Measurements from ENCODE around the gene SULF2. TPM values are rescaled to one million over a fixed set of nuclear protein-coding genes. Genes with fewer than 3 reads are reported as not detected.

The SULF2 gene
- total RNA-seq, 1 donor from 2014 or later = 59.5 TPM

DNA sequence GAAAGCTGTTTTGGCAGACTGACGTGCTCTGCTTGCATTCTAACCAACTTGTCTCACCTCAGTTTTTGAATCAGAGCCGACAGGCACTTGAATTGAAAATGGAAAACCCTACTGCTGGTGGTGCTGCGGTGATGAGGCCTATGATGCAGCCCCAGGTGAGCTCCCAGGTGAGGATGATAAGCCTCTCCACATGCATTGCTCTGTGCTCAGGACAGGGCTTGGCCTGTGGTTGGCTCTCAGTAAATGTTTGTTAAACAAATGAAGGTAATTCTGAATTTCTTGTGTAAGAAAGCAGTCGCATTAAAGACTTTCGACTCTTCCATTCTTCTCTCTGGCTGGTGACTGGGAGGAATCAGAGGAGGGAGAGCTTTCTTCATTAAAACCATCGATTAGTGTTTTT lies 136.3 kb downstream of the SULF2 start:
- no peak for DNase-seq (ENCODE audit: low spot score)

DNA sequence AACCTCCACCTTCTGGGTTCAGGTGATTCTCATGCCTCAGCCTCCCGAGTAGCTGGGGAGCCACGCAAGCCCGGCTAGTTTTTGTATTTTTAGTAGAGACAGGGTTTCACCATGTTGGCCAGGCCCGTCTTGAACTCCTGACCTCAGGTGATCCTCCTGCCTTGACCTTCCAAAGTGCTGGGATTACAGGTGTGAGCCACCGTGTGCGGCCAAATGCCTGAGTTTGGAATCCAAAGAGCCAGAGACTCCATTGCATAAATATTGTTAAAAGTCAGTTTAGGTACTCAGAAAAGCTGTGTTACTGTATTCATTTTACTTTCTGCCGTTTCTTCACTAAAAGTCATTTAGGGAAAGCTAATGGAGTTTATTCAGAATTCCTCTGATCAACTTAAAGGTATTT lies 137.3 kb downstream of the SULF2 start:
- DNase-seq (ENCODE audit: low spot score) = no peak

DNA sequence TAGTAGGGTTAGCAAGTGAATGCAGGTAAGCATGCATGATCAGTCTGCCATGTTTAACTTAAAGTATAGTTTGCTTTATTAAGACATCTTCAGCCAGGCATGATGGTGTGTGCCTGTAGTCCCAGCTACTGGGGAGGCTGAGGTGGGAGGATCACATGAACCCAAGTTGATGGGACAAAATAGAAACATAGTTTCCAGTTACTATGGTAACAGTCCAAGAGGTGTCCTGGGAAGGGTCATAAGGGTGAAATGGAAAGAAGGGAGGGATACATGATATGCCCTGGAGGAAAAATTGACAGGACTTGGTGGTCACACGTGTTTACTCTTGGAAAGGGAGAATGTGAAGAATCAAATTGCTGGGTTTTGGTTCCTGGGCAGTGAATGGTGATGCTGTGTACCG lies 139.6 kb downstream of the SULF2 start:
- no peak for DNase-seq (ENCODE audit: low spot score)

DNA sequence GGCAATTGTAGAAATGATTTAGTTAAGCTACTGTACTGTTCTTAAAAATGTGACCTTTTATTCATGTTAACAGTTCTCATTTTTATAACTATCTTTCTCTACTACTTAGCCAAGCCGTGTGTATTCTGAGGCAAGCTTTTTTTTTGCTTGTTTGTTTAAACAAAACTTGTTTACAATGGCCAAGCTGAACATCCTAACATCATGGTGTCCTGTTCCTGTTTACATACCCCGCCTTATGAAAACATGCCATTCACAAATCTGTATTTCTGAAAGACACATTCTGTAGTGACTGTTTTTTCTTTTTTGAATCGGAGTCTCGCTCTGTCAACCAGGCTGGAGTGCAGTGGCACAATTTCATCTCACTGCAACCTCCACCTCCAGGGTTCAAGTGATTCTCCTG lies 142.7 kb downstream of the SULF2 start:
- no peak for DNase-seq (ENCODE audit: low spot score)

DNA sequence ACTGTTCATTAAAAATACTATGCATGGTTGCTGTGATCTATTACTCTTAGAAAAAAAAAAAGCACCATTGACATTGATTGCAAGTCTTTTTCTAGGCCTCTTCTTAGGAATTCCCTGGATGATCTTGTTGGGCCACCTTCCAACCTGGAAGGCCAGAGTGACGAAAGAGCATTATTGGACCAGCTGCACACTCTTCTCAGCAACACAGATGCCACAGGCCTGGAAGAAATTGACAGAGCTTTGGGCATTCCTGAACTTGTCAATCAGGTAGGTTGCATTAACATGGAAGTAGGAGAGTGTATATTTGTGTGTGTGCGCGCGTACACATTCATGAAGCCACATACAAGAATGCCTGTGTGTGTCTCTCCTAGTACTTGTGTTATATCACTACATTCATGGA lies 143.2 kb downstream of the SULF2 start:
- DNase-seq (ENCODE audit: low spot score) = no peak

DNA sequence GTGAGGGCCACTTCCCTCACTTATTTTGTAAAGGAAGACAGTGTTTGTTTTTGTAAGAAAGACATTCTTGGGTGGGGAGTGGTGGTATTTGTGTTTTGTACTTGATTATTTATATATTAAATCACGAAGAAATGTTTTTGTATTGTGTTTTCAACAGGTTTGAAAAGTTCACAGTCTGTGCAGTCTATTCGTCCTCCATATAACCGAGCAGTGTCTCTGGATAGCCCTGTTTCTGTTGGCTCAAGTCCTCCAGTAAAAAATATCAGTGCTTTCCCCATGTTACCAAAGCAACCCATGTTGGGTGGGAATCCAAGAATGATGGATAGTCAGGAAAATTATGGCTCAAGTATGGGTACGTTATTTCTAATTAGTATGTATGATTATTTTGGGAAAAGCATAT lies 146.4 kb downstream of the SULF2 start:
- no peak for DNase-seq (ENCODE audit: low spot score)

DNA sequence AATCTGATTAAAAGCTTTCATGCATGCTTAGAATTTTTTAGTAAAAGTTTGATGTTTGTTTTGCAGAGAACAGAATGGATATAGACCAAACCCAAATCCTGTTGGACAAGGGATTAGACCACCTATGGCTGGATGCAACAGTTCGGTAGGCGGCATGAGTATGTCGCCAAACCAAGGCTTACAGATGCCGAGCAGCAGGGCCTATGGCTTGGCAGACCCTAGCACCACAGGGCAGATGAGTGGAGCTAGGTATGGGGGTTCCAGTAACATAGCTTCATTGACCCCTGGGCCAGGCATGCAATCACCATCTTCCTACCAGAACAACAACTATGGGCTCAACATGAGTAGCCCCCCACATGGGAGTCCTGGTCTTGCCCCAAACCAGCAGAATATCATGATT lies 150.0 kb downstream of the SULF2 start:
- no peak for DNase-seq (ENCODE audit: low spot score)

DNA sequence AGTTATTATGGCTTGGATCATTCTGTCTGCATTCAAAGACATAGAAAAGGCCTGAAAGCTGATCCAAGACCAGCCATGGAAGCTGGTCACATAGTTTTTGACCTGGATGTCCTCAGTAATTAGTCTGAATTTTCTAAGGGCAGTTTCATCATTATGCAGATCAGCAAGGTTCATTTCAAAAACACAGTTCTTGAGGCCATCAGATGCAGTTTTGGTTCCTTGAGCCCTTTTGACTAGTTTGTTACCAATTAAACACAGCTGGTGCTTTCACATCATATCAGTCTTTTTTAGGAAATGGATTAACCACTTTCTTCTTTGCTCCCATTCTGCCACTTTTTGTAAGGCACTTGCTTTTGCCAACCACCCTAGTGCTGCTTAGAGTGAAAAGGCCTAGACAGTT lies 154.2 kb downstream of the SULF2 start:
- DNase-seq (ENCODE audit: low spot score) = no peak

DNA sequence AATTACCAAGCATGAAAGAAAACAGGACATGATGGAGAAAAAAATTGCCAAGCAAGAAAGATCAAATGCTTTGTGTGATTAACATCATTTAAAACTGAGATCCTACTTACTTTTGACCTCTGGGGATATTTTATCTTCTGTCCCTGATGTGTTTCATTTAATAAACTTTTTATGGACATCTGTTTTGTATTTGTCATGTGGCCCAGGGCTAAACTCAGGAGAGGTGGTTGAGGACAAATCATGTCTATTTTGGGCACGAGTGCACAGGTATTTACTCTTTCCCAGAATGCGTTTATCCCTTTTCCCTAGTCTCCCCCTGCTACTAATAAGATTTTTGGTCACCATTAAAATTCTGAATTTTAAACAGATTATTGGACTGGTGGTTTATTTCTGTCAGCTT lies 155.4 kb downstream of the SULF2 start:
- no peak for DNase-seq (ENCODE audit: low spot score)

DNA sequence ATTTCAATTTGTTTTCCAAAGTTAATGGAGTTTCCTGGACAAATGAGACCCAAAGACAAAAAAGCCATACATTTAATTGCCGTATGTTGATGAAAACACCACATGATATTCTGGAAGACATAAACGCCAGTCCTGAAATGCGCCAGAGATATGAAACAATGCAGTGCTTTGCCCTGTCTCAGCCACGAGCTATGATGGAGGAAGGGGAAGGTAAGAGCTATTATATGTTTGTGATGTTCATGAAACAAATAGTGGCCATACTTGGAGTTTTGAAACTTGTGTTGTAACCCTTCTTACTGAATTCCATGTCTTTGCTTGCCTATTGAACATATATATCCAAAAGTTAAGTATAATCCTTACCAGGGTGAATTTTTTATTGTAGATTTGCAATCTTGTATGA lies 157.7 kb downstream of the SULF2 start:
- DNase-seq (ENCODE audit: low spot score) = no peak

DNA sequence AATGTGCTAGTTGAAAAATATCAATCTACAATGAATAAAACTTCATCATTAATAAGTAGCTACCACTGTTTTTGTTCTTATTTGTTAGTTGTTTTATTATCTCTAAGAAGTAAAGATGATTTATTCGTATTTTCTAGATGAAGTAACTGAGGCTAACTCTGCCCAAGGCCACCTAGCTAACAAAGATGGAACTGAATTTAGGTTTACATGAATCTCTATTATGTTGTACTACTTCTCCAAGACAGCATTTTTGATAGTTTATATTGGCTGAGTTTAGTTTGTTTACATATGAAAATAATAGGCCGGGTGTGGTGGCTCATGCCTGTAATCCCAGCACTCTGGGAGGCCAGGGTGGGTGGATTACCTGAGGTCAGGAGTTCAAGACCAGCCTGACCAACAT lies 162.1 kb downstream of the SULF2 start:
- no peak for DNase-seq (ENCODE audit: low spot score)

DNA sequence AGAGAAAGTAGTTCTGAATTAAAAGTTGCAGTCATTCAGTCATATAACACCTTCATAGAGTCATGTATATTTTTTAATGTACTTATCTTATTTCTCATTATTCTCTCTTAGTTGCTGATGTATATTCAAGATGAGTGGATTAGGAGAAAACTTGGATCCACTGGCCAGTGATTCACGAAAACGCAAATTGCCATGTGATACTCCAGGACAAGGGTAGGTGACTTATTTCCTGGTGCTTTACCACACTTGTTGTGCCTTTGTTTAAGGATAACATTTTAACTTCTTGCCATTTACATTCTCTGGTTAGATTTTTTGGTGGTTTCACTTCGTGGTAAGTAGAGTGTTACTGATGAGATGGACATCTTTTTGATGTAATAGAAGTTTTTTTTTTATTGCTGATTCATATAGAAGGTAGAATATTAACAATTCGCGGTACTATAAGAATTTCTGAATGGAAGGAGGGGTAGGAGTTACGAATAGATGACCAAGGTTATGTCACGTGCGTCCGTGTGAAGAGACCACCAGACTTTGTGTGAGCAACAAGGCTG lies 163.1 kb downstream of the SULF2 start:
- no peak for DNase-seq (ENCODE audit: low spot score)

DNA sequence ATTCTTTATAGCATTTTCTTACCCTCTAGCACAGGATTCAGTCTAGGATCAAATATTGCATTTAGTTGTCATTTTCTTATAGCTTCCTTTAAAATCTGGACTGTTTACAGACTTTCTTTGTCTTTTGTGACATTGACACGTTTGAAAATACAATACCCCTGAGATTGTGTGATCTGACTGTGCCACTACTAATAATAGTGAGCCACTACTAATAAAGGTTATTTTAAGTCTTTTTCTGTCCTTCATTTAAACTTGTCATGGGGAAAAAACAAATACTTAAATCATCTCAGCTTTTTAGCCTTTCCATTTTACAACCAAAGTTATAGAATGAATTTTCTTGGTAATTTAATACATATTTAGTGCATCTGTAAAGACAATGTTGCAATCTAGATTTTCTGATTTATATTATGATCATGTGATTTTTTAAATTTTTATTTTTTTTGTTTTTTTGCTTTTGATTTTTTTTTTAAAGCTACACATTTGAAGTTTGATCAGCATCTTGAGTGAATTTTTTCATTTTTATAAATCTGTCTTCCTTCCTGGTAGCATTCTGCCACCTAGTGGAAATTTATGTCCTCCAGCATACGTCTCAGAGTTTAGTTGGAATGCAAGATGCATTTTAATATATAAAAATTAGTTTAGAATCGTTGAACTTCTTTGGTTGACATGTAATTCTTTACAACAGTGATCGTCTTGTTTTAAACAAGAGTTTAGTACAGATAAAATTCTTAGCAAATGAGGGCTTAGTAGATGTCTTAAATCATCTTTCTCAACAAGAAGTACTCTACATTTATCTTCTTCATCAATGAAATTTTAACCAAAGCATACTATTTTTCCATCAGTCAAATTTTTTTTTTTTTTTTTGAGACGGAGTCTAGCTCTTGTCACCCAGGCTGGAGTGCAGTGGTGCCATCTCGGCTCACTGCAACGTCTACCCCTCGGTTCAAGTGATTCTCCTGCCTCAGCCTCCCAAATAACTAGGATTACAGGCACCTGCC lies 164.2 kb downstream of the SULF2 start:
- DNase-seq (ENCODE audit: low spot score) = no peak

DNA sequence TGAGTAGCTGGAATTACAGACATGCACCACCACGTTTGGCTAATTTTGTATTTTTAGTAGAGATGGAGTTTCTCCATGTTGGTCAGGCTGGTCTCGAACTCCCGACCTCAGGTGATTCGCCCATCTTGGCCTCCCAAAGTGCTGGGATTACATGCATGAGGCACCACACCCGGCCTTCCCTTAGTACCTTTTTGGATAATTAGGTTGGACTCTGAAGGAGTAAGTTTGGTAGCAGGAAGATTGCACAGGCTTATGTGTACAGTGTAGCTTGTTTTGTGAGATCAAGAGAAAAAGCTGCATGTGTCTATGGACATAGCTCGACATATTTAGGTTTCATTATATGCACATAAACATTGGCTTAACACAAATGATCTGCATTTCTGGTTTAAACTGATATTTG lies 166.8 kb downstream of the SULF2 start:
- DNase-seq (ENCODE audit: low spot score) = no peak

DNA sequence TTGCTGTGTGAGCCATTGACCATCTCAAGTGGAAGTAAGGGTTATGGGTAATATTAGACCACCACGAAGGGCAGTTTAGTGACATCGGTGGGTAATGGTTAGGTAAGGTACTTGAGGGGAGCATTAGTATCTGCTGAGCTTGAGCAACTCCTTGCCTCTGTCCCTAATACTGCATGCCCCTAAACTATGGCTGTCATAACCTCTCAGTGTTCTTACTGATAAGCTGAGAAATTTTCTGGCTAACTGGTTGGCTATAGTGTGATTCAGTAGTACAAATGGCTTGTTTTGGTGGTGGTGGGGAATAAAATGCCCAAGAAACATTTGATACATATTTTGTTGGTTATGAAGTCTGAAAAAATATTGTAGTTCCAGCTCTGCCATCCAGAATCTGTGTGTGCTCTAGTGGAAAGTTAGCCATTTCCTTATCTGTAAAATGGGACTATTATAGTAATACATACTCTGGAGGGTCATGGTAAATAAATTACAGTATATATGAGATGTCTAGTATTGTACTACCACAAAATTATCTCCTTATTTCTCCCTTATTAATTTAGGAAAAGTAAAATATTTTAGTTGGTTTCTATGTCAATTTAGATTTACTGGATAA lies 170.5 kb downstream of the SULF2 start:
- no peak for DNase-seq (ENCODE audit: low spot score)

DNA sequence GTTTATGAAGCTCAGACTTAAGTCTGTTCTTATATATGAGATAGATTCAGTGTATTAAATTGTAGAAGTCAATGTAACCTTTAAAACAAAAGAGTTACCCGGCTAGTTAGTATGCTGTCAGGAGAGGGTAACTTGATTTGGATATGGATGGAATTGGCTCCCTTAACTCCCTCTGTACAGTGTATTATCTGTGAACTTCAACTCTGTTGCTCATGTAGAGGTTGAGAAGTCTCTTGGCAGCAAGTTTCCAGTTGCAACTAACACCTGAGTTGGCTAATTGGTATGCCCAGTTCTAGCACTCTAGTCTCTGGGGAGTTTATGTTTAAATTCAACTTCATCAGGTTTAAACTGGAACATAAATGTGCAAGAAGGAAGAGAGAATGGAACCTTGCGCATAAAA lies 172.6 kb downstream of the SULF2 start:
- no peak for DNase-seq (ENCODE audit: low spot score)

DNA sequence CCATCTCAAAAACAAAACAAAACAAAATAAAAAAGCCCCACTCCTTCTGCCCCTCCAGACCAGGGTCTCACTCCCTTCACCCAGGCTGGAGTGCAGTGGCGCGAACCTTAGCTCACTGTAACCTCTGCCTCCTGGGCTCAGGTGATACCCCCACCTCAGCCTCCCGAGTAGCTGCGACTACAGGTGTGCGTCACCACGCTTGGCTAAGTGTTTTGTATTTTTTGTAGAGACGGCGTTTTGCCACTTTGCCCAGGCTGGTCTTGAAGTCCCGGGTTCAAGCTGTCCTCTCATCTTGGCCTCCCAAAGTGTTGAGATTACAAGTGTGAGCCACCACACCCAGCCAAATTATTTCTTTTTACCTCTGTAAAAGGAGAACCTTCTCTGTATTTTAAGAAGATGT lies 173.5 kb downstream of the SULF2 start:
- no peak for DNase-seq (ENCODE audit: low spot score)

DNA sequence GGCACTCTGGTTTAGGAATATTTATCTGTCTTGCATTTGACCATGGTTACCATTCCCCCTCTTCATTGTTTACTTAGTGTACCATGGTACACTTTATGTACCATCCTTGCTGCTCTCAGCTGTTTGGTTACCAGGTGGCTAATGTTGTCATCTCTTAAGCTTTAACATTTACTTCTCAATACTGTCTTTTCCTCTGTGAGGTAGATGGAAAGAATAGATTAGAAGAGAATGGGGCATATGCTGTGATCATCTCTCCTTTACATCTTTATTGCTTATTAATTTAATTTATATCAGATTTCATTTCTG lies 174.4 kb downstream of the SULF2 start:
- no peak for DNase-seq (ENCODE audit: low spot score)

DNA sequence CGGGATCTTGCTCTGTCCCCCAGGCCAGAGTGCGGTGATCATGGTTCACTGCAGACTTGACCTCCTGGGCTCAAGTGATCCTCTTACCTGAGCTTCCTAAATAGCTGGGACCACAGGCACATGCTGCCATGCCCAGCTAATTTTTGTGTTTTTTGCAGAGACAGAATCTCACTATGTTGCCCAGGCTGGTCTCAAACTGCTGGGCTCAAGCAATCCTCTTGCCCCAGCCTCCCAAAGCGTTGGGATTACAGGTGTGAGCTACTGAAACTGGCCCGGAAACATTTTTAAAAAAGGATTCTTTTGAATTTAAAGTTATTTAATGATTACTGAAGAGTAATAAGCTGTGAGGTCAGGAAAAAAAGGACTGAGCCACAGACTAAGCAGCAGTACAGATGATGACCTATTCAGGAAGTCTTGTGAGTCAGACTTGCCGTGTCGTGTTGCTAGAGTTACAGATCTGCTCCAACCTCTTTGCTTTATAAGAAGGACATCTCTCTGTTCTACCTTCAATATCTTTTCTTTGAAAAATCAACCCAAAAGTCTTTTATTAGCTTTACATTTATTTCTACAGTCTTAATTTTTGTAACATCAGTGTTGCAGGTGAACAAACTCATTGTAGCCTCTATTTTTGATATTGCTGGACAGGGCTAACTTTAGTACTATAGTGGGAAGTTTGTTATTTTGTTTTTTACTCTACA lies 174.9 kb downstream of the SULF2 start:
- no peak for DNase-seq (ENCODE audit: low spot score)

DNA sequence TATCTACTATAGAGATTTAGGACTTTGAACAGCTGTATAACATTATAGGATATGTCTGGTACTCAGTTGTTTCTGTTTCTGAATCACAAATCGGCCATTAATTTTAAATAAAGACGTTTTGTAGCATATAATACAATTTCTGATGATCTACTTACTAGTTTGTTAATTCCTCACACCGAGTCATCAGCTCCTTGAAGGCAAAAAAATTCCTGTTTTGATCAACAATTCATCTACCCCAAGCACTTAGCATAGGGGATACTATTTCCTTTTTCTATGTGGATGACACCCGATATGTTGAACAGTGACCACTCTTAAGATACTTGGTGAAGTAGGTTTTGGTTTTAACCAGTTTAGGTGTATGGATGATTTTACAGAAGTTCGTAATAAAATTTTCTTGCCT lies 176.3 kb downstream of the SULF2 start:
- DNase-seq (ENCODE audit: low spot score) = no peak
